WERI-Rb-1 (cell line): Measurements from ENCODE around the gene NFATC1.

Experiments used
- DNase-seq: peaks from one replicate; pipeline ENCODE4 v3.0.0-alpha.2; 2020
- H3K27ac ChIP-seq: fragments of 250-450 bp; sonication (Bioruptor Pico); 2 replicates; pipeline ENCODE4 v1.5.1; 2020; ENCODE audit warnings: mild to moderate bottlenecking, moderate library complexity
- H3K27me3 ChIP-seq: fragments of 250-450 bp; sonication (Bioruptor Pico); 2 replicates; pipeline ENCODE4 v1.5.1; 2021; ENCODE audit warnings: mild to moderate bottlenecking, low read depth, moderate library complexity; ENCODE audit not compliant: insufficient read depth, severe bottlenecking
- H3K36me3 ChIP-seq: fragments of 250-450 bp; sonication (Bioruptor Pico); 2 replicates; pipeline ENCODE4 v1.5.1; 2020; ENCODE audit warnings: mild to moderate bottlenecking, moderate library complexity
- H3K4me3 ChIP-seq: 2 replicates; pipeline ENCODE4 v1.5.1; 2011; ENCODE audit warnings: low read depth, mild to moderate bottlenecking, control low read depth, low read length
- H3K9me3 ChIP-seq: fragments of 250-450 bp; sonication (Bioruptor Pico); 2 replicates; pipeline ENCODE4 v1.5.1; 2021; ENCODE audit warnings: mild to moderate bottlenecking, moderate library complexity; ENCODE audit not compliant: severe bottlenecking
- TF ChIP-seq, protein P1 (sequence below): IDR thresholded peaks from 2 replicates; pipeline ENCODE4 v1.5.1; 2011; ENCODE audit warnings: low read depth, mild to moderate bottlenecking, control low read depth, inconsistent platforms, low read length

Gene NFATC1

DNA sequence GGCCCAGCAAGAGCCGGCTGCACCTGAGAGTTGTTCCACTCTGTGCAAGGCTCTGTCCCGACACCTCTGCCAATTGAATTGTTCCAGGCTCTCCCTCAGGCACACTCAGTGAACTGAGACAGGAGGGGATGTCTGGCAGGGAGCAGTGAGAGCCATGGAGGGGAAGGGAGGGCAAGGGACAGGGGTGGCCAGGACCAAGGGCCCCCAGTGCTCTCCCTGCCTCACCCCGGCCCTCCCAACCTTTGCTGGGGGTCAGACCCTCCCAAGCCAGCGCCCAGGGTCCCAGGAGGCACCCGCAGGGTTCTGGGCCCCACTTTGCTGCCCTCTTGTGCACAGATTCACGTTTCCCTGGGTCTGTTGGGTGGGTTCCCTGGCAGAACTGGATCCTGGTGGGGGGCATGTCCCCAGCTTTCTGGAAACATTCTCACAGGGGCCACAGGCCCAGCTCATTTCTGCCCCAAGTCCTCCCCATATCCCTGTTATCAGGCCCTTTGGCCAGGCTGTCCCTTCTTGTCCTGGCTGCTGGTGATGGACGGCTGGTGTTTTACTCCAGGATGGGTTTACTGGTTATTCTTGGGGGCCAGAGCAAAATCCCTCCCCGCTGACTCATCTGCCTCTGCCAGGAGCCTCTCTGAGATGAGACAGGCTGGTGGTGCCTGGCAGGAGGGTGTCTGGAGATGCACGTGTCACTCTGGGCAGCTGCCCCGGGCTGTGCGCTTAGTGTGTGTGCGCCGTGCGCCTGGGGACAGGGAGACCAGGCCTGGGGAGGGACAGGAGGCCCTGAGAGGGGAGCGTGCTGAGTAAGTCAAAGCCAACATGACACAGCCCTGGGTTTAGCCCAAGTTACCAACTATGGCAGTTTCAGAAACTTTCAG is 147.4 kb downstream of the NFATC1 start:
- H3K27ac ChIP-seq = no peak overlapping the region
- H3K4me3 ChIP-seq = no peak overlapping the region
- peaks cover 9% of the 10 kb centered on the region for H3K9me3 ChIP-seq
- no peaks in the 10 kb centered on the region for H3K36me3 ChIP-seq
- TF ChIP-seq, protein P1, sequence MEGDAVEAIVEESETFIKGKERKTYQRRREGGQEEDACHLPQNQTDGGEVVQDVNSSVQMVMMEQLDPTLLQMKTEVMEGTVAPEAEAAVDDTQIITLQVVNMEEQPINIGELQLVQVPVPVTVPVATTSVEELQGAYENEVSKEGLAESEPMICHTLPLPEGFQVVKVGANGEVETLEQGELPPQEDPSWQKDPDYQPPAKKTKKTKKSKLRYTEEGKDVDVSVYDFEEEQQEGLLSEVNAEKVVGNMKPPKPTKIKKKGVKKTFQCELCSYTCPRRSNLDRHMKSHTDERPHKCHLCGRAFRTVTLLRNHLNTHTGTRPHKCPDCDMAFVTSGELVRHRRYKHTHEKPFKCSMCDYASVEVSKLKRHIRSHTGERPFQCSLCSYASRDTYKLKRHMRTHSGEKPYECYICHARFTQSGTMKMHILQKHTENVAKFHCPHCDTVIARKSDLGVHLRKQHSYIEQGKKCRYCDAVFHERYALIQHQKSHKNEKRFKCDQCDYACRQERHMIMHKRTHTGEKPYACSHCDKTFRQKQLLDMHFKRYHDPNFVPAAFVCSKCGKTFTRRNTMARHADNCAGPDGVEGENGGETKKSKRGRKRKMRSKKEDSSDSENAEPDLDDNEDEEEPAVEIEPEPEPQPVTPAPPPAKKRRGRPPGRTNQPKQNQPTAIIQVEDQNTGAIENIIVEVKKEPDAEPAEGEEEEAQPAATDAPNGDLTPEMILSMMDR = no peak
- H3K27me3 ChIP-seq = no peaks in the 10 kb centered on the region
- no peak for DNase-seq

DNA sequence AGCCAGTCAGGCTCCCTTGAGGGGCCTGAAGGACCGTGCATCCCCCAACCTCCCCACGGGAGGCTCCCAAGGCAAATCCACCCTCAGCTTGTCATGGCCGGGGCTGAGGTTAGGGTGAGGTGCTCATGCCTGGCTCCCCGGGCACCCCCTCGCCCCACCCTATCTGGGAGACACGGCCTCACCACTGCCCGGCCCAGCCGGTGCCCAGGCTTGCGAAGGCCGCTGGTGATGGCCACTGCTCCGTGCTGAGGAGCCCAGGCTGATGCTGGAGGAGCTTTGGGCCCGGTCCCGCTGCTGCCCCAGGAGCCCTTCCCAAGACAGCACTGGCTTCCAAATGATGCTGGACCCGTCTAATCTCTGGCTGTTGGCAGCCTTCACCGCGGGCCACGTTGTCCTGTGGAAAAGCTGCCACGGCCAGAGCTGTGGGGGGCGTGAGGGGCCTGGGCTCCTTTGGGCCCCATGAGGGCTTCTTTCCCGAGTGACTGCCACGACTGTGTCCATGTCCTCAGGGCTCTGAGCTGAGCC is 148.2 kb downstream of the NFATC1 start:
- Histone ChIP-seq H3K4me3 (no peak overlapping the region), H3K9me3 (peaks cover 3% of the 10 kb centered on the region), H3K27ac (no peak overlapping the region), H3K27me3 (no peaks in the 10 kb centered on the region), H3K36me3 (no peaks in the 10 kb centered on the region)
- no peak for DNase-seq
- TF ChIP-seq, protein P1 = no peak

DNA sequence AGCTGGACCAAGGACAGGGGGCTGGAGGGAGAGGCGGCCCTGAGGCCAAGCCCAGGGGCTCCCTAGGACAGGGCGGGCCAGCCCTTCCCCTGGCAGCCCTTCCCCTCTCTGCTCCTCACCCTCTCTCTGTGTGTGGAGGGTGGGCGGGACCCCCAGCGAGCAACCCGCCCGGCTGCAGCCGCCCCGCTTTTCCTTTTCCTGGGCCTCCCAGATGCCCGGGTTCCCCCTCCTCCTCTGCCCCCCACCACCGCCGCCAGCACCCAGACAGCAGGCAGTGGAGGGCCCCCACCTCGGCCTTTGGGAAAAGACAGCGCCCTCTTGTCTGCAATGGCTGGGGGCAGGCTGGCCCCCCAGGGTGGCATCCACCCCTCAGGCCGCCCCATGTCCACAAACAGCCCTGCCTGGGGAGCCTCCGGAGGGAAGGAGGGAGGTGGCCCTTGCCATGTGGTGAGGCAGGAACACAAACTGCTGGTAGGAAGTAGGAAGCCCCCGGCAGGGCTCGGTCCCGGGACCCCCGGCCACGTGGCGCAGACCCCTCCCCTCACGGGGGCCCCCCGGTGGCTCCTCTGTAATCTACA is 148.7 kb downstream of the NFATC1 start:
- peaks cover 2% of the 10 kb centered on the region for H3K9me3 ChIP-seq
- H3K27me3 ChIP-seq = no peaks in the 10 kb centered on the region
- TF ChIP-seq, protein P1 = no peak
- no peak overlapping the region for H3K27ac ChIP-seq
- DNase-seq = no peak
- no peaks in the 10 kb centered on the region for H3K36me3 ChIP-seq
- H3K4me3 ChIP-seq = no peak overlapping the region

DNA sequence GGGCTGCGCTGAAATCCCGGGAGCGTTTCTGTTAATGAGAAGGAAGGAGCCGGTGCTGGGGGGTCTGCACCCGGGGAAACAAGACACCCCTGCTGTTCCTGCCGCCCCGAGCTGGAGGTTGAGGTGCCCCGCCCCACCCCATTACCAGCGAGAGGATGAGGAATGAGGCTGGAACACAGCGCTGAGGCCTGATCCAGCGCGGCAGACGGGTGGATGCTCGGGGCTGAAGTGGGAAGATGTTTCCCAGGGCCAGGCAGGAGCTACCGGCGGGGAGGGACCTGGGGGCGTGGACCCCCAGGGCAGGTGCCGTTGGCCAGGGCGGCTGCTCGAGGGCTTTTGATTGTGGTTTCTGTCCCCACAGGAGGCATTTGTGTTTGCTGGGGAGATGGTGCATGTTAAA is 149.5 kb downstream of the NFATC1 start:
- peaks cover 2% of the 10 kb centered on the region for H3K9me3 ChIP-seq
- H3K36me3 ChIP-seq = no peaks in the 10 kb centered on the region
- TF ChIP-seq, protein P1 = no peak
- H3K27me3 ChIP-seq = no peaks in the 10 kb centered on the region
- H3K4me3 ChIP-seq = no peak overlapping the region
- DNase-seq = no peak
- H3K27ac ChIP-seq = no peak overlapping the region

DNA sequence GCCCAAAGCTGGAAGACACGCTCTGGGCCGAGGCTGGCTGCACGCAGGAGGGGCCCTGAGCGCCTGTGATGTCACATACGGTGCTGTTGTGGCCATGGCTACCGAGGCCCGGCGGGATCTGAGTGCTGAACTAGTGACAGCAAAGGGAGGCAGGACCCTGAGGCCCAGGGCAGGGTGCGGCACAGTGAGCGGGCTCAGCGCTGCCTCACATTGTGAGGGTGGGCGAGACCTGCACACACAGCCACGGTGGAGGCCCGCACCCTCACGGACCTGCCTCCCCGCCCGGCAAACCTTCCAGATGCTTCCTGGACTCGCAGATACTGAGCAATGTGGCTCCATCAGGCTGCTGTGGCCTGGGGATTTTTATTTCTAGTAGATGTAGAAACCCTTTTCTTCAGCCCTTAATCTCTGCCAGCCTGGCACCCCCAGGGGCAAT is 150.0 kb downstream of the NFATC1 start:
- DNase-seq = no peak
- Histone ChIP-seq H3K4me3 (no peak overlapping the region), H3K9me3 (peaks cover 2% of the 10 kb centered on the region), H3K27ac (no peak overlapping the region), H3K27me3 (no peaks in the 10 kb centered on the region), H3K36me3 (no peaks in the 10 kb centered on the region)
- TF ChIP-seq, protein P1 = no peak
